SH-SY5Y (cell line): ENCODE data around the gene DPP6.

Experiments used
- GATA2 ChIP-seq: IDR thresholded peaks from 2 replicates; pipeline ENCODE4 v1.6.1; 2011; ENCODE audit warnings: mild to moderate bottlenecking, low read depth, low read length
- GATA3 ChIP-seq: IDR thresholded peaks from 2 replicates; pipeline ENCODE4 v1.6.1; 2011; ENCODE audit warnings: low read depth, mild to moderate bottlenecking, low read length, moderate library complexity

DNA sequence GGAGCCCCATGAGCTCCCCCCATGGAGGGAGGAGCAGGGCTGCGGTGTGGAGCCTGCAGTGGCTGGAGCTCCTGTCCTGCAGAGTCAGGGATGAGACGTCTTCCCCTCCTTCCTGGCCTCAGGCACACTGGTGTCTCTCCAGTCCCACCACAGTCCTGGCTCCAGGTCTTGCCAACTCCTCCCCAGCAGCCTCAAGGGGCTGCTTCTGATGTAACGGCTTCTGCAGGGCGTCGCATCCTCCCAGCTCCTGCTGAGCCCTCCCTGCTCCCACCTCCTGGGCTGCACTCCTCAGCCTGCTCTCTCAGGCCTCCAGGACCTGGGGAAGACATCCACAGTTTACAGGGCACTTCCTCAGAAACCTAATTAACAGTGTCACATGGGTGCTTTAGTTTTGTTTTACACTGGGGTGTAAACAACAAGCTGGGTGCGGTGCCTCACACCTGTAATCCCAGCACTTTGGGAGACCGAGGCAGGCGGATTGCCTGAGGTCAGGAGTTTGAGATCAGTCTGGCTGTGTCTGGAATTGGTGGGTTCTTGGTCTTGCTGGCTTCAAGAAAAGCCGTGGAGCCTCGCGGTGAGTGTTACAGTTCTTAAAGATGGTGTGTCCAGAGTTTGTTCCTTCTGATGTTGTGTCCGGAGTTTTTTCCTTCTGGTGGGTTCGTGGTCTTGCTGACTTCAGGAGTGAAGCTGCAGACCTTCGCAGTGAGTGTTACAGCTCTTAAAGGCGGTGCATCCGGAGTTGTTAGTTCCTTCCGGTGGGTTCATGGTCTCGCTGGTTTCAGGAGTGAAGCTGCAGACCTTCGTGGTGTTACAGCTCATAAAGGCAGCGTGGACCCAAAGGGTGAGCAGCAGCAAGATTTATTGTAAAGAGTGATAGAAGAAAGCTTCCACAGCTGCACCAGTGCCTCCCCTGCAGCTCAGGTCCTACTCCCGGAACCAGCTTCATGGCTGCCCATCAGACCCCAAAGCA, 855.7 kb downstream of the DPP6 start:
- TF ChIP-seq GATA3 (no peak), GATA2 (no peak)
